Measurements from ENCODE around the gene INO80.
A peak's percentile ranks its signal among the peaks of the same experiment; 100 is the strongest.
"Not testable (repeated sequence)": the region's sequence is repeated elsewhere in the genome, so short reads cannot be mapped to it uniquely, and the experiment has no call there.

The INO80 gene

DNA sequence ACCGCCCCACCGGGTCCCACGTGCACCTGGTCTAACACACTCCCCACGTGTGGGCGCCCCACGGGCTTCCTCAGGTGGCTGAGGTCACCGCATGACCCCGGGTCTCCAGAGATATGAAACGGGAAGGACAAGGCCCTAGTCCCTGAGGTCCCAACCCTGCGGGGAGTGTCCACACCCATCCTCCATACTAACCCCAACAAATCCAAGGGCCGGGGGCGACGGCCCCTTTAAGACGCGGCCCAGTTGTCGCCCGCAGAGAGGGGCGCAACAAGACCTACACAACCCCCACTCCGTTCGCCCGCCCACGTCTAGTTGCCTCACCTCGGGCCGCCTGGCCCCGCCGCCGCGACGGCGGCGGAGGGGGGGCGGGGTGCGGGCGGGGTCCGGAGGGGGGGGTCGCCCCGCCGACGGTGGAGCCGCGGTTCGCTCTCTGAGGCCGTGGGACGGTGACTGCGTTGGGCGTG lies 396 bp downstream of the INO80 start:
- DNase-seq (ENCODE audit: low read depth in 2 of 2): peak; percentile 17 to 19

DNA sequence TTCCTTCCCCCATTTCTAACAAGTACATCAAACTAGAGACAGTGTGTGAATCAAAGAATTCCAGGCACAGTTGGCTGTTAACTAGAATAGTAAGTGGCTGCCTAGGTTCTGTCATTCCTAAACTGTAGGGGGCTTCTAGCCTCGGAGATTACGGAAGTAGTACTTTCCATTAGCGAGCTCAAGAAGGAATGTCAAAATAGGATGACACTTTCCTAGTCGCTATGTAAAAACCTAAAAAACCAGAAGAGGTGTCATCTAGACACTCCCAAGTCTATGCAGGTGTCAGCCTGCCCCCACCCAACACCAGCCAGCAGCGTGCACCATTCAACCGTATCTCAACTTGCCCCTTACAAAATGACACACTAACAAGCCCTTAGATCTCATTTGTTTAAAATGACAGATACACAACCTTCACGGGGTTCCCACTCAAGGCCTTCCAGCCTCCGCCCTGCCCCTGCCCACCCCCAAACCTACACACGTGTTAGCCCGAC lies 874 bp downstream of the INO80 start:
- DNase-seq (ENCODE audit: low read depth in 2 of 2): peak in 1 of 2 experiments; percentile 19

DNA sequence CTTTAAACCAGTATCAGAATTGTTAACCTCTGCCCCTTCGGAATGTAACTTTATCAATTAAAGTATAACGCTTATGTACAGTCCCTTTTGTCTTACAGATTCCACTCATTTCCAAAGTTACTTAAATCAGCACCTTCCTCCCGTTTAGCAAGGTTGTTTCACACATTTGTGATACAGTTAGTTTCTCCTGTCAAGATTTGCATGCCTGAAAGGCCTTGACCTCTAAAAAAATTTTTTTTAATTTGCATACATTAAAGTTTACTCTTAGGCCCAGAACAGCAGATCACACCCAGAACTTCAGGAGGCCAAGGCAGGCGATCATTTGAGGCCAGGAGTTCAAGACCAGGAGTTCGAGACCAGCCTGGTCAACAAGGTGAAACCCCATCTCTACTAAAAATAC lies 9.1 kb downstream of the INO80 start:
- DNase-seq (ENCODE audit: low read depth in 2 of 2): no peak

DNA sequence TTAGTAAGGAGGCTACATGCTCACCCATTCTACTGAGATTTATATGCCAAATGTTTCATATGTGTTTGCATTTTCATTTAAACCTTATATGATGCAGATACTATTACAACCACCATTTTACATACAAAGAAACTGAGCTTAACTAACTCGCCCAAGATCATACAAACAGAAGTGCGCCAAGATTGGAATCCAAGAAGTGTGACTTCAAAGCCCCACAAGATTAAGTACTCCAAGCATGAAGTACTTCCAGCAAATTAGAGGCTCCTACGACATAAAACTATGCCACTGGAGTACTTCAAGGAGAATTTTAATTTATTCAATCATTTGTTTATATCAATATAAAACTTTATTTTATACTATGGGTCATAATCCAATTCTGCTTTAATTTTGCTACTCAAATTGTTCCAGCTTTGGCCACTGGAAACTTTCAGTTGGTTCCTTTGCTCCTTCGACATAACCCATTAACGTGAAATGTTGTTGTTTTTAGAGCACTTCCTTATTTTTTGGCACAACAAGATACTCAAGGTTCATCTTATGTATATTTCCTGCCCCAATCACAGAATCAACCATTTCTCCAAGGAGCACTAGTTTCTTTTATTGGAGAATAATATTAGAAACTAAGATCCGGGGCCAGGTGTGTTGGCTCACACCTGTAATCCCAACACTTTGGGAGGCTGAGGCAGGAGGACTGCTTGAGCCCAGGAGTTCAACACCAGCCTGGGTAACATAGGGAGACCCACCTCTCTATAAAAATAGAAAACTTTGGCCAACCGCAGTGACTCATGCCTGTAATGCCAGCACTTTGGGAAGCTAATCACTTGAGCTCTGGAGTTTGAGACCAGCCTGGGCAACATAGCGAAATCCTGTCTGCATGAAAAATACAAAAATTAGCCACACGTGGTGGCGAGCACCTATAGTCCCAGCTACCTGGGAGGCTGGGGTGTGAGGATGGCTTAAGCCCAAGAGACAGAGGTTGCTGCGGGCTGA lies 10.4 kb downstream of the INO80 start:
- DNase-seq (ENCODE audit: low read depth in 2 of 2): no peak

DNA sequence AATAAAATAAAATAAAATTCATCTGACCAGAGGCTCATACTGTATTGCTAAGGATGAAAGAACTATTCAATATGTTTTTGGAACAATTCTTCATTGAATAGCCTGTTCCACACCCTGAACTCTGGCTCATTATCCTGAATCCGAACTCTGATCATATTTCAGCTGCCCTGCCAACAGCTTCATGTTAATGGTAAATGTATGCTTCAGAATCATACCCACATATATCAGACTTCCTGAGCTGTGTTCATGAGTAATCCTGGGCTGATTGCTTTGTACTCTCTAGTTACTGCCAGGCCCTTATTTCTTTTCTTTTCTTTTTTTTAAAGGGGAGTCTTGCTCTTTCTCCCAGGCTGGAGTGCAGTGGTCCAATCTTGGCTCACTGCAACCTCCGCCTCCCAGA lies 11.8 kb downstream of the INO80 start:
- peak in 1 of 2 experiments; percentile 17 for DNase-seq (ENCODE audit: low read depth in 2 of 2)

DNA sequence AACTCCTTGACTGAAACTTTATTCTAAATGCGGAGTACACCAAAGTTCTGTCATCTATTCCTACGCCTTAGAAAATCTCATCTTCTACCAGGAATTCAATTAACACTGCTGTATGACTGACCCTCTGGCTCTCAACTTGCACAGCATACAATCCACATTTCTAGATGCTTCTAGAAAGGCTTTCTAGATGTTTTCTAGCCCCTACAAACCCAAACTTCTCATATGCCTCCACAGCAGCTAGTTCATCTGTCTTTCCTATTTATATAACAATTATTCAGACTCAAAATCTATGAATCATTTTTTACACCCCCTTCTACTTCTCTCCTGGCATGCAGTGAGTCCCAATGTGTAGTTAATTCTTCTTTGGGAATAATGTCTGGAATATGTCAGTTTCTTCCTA lies 13.2 kb downstream of the INO80 start:
- DNase-seq (ENCODE audit: low read depth in 2 of 2): no peak

DNA sequence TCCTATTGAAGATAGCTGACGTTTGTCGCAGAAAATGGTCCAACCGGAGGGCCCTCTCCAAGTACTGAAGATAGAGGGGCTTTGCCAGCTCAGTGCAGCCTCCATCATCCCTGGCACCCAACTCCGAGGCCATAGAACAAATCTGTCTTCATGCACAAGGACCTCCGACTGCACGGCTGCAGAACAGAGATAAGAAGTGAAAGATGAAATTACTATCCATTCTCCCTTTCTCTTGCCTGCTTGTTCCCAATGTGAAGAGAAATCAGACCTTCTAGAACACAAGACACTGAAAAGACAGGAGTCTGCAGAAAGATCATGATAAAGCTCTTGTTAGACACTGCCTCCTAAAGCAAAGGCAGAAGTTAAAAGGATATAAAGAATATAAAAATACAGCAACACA lies 19.9 kb downstream of the INO80 start:
- DNase-seq (ENCODE audit: low read depth in 2 of 2): no peak

DNA sequence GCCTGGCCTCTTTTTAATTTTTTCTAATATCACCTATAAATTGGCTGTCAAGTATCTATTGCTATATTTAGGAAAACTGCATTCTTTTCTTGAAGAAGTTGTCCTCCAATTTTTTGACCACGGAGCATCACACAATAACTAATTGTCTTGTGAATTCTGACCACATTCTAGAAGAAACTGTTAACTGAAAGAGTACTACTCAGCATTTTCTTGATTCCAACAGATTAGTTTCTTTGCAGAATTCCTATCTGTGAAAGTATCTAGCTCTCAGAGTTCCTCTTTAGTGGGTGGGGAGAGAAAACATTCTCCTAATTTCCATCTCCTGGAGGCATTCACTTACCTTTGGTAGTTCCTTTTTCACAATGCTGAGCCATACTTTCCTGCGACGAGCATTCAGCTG lies 31.1 kb downstream of the INO80 start:
- DNase-seq (ENCODE audit: low read depth in 2 of 2): no peak

DNA sequence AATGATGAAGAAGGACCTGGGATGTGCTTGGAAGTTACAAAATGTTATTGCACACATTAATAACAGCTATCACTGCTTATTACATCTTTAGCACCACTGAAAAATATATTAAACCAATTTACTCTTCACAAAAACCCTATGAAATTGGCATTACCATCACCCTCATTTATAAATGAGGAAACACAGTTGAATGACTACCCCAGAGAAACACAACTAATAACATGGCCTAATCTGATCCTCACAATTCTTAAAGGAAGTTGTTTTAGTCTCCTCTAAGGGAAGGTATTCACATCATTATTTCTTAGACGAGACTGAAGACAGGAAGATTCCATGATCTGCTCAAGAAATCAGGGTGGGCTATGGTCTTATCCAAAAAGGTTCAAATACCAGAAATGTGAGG lies 35.9 kb downstream of the INO80 start:
- DNase-seq (ENCODE audit: low read depth in 2 of 2): no peak

DNA sequence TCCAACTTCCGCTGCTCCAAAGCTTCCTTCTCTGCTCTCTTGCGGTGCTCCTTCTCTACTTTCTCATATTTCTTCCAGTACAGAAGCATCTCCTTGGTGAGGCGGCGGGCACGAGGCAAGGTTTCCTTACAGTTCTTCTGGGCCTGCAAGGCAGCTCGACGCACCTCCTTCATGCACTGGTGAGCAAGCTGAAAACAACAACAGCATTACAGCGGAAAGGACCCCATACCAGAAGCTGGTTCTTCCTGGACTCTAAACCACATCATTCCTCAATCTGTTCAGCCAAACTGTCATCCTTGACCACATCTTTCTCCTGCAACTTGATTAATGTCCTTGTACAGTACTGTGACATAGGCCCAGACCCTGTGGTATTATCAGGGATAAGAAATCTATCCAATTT lies 36.4 kb downstream of the INO80 start:
- DNase-seq (ENCODE audit: low read depth in 2 of 2): no peak

DNA sequence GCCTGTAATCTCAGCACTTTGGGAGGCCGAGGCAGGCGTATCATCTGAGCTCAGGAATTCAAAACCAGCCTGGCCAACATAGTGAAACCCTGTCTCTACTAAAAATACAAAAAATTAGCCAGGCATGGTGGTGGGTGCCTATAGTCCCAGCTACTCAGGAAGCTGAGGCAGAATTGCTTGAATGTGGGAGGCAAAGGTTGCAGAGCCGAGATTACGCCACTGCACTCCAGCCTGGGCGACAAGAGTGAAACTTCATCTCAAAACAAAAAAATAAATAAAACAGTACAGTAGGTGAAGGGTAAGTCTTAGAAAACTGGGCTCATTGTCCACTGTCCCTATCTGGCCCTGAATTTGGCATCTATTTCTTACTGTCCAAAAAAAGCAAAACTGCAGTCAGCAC lies 37.2 kb downstream of the INO80 start:
- not testable (repeated sequence) for DNase-seq (ENCODE audit: low read depth in 2 of 2)

DNA sequence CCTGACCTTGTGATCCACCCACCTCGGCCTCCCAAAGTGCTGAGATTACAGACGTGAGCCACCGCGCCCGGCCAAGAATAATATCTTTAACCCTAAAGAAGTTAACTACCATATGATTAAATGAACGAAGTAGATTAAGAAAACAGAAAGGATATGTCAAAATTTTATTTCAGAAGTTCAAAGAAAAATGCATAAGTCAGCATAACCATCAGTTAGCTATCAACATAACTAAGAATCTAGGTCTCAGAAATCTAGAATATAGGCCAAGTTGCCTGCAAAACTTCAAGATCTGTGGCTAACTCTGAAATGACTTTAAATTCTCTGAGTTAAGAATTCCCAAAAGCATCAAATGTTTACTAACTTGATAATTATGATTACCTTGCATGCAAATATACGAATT lies 38.0 kb downstream of the INO80 start:
- DNase-seq (ENCODE audit: low read depth in 2 of 2): no peak

DNA sequence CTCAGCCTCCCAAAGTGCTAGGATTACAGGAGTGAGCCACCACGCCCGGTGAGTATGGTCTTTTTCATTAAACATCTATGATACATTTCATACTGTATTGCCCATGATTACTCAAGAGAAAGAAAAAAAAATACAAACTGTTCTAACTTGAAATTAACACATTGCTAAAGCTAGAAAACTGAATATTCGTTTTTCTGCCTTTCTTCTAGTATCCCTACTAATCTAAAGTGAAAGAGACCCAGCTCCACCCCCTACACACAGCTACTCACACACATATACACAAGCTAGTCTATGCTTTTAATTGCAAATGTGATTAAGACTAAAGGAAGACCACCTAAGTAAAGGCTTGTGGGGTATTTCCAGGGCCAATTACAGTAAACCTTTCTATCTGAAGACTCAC lies 43.1 kb downstream of the INO80 start:
- DNase-seq (ENCODE audit: low read depth in 2 of 2): no peak

DNA sequence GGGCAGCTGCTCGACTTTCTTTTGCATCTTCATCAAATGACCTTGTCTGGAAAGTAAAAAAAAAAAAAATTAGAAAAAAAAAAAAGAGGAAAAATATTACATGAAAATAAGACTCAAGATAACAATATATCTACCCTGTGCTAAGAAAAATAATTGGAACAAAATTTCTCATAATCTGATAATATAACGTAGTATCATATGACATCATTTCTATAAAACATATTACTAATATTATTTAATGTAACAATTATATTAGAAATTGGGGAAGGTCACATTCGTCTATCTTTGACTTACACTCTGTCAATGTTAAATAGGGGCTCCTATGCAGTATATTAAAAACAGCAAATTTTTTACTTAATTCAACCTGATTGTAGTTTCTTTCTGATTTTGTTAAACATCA lies 44.1 kb downstream of the INO80 start:
- no peak for DNase-seq (ENCODE audit: low read depth in 2 of 2)

DNA sequence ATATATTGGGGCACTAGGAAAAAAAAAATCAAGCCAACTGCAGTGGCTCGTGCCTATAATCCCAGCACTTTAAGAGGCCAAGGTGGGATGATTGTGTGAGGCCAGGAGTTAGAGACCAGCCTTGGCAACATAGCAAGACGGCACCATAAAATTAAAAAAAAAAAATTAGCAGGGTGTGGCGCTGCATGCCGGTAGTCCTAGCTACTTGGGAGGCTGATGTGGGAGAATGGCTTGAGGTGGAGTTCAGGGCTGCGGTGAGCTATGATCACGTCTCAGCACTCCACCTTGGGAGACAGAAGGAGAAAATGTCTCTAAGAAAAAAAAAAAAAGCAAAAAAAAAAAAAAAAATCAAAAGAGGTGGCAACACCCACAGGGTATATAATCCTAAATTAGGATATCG lies 49.6 kb downstream of the INO80 start:
- no peak for DNase-seq (ENCODE audit: low read depth in 2 of 2)

DNA sequence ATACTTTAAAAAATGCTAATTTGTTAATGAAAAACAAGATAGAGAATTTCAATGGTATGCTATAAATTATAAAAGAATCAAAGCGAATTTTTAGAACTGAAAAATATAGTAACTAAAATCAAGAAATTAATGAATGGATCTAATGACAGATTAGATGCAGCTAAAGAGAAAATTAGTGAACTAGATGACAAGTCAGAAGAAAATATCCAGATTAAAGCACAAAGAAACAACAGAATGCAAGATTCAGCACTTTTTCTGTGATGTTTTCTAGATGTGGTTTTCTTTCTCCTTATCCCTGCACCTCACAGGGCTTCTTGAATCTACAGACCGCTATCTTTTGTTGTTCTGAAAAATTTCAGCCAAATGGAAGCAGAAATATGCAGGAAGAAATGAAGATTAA lies 54.4 kb downstream of the INO80 start:
- no peak for DNase-seq (ENCODE audit: low read depth in 2 of 2)

DNA sequence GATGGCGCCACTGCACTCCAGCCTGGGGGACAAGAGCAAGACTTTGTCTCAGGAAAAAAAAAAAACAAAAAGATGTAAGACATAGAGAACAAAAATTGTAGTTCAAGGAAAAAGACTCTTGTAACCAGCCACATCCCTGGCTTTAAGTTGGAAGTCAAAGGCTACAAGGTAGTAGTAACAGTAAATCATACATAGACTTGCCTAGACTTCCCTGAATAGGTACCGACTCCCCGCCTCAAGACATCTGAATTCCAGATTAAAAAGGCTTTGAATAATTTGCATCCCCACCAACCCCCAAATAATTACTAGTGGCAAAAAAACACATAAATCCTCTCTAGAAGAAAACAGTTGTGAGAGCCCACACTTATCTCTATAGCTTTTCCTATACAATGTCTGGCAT lies 55.6 kb downstream of the INO80 start:
- DNase-seq (ENCODE audit: low read depth in 2 of 2): no peak

DNA sequence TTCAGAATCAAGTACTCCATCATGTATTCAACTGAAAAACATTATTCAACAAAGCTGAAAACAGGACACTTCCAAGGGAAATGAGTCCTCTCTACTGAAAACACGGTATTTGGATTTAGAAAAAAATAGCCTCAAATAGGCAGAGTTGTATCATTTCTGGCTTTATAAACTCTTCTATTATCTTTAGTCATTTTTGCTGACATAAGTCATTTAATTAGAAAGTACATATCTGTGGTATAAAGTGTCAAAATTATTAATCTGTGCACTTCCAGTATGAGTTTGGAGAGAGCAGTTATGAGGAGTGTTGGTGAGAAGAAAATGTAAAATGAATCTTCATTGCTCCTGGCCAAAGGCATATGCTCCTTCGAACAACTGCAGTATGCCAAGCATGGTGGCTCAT lies 59.3 kb downstream of the INO80 start:
- no peak for DNase-seq (ENCODE audit: low read depth in 2 of 2)

DNA sequence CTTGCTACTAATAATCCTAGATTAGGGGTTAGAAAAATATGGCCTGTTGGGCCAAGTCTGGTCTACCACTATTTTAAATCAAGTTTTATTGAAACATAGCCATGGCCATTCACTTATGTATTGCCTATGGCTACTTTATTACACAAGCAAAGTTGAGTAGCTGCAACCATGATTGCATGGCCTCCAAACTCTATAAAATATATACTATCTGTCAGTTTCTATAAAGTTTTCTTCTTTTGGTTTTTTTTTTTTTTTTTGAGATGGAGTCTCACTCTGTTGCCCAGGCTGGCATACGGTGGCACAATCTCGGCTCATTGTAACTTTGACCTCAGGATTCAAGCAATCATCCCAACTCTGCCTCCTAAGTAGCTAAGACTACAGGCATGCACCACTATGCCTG lies 60.4 kb downstream of the INO80 start:
- DNase-seq (ENCODE audit: low read depth in 2 of 2): no peak

DNA sequence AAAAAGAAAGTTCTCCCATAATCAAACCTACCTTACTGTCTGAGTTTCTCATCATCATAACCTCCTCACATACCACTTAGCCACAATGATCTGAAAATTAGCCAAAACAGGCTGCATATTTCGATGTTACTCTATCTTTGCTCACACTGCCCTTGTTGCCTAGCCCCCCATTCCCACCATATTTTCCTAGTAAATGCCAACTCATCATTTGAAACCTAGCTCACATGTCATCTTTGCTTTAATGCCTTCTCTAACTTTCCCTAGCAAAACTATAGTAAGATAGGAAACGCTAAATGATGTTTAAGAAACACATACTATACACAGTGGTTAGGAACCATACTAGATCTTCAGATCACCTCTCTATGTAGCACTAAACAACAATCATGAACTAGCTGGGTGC lies 64.9 kb downstream of the INO80 start:
- DNase-seq (ENCODE audit: low read depth in 2 of 2): no peak

DNA sequence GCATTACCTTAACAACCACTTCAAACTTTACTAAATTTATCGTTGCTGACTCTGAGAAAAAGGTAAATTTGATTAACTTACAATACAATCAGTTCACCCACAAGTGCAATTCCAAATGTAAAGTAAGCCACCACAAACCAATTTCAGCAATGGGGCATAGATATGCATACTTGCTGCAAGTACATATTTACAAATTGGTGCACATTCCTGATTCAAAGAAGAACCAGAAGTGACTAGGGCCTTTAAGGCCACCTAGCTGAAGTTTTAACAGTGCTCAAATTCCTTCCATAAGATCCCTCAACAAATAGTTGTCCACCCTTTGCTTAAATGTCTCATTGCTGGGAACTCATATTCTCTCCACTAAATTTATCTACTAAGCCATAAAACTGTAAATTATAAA lies 67.2 kb downstream of the INO80 start:
- no peak for DNase-seq (ENCODE audit: low read depth in 2 of 2)

DNA sequence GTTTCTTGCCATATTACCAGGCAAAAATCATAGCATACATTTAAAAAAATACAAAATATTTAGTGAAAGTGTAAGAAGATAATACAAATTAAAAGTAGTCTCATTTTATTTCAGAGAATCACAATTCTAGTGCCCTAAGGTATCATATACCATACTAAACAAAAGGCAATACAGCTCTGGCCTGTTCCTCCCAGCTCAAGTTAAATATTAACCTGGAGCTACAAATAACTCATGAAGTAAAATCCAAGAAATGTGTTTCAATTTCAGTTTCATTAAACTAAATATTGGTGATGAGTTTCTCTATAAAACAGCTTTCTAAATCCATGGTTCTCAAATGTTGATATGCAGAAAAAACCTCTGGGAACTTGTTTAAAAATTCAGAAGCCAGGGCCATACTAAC lies 67.7 kb downstream of the INO80 start:
- DNase-seq (ENCODE audit: low read depth in 2 of 2): no peak

DNA sequence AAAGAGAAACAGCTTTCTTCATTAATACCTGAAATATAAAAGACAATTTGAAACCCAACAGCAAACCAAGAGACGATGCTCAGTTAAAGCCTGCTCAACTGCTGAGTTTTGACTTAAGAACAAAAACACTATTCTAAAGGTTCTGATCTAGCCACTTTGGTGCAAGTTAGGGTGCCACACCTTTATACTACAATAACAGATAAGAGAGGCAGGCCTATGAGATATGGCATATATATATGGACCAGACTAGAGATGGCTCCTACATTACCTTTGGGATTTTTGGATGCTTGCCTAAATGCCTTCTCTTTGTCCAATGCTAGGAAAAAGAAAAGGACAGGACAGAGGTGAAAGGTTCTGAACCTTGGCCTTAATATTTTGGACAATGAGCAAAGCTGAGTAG lies 68.6 kb downstream of the INO80 start:
- no peak for DNase-seq (ENCODE audit: low read depth in 2 of 2)

Measured in fibroblast of skin of left quadriceps (primary cell).